A549 treated with RU486 at 1 μM for 4 hours (cell line): ENCODE results near the gene ARHGAP12. TPM values are rescaled to one million over a fixed set of nuclear protein-coding genes. Genes with fewer than 3 reads are reported as not detected.

ENCODE experiments used
- total RNA-seq: library from RNA; stranded (reverse); fragments of 200-300 nt; extraction: Qiagen RNA extraction; gene quantifications from 5 replicates; pipeline ENCODE4 v1.2.3, GENCODE V29; 2022; ENCODE audit warnings: low read depth

ARHGAP12 gene, protein sequence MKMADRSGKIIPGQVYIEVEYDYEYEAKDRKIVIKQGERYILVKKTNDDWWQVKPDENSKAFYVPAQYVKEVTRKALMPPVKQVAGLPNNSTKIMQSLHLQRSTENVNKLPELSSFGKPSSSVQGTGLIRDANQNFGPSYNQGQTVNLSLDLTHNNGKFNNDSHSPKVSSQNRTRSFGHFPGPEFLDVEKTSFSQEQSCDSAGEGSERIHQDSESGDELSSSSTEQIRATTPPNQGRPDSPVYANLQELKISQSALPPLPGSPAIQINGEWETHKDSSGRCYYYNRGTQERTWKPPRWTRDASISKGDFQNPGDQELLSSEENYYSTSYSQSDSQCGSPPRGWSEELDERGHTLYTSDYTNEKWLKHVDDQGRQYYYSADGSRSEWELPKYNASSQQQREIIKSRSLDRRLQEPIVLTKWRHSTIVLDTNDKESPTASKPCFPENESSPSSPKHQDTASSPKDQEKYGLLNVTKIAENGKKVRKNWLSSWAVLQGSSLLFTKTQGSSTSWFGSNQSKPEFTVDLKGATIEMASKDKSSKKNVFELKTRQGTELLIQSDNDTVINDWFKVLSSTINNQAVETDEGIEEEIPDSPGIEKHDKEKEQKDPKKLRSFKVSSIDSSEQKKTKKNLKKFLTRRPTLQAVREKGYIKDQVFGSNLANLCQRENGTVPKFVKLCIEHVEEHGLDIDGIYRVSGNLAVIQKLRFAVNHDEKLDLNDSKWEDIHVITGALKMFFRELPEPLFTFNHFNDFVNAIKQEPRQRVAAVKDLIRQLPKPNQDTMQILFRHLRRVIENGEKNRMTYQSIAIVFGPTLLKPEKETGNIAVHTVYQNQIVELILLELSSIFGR
- total RNA-seq = 16.3 to 27.4 TPM (median 21.3 TPM) in 5 replicates

DNA sequence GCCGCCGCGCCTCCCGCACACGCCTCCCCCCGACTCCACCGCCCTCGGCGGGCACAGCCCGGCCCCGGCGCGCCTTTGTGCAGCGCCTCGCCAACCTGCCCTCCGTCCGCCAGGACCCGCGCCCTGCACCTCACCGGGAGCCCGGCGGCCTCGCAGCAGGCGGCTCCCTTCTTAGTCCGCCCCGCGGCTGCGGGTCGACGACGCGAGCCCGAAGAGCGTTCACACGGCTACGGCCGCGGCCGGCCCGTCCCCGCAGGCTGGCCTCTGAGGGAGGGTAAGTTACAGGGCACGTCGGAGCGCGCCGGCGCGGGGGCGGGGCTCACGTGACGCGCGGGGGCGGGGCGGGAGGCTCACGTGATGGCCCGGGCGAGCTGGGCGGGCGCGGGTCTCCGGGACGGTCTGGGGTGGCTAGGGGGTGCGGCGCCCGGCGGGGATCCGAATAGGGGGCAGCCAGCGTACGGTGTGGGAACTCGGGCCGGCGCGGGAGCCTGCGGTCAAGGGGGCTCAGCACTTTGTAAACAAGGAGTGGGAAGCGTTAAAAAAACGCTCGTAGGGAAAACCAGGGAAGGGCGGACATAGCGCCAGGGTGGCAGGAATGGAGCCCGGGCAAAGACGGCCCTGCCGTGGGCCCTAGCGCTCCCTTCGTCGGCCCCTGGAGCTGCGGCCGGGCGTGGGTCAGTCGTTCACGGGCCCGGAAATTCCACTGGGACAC lies at the start of gene ARHGAP12:
Gene ARHGAP12, minus strand, starts transcription at position 283 of the 712 bp plus-strand sequence. CDS start 19,976 bp downstream, outside the sequence.

Other genes with a start within 250 kb of the ARHGAP12 start
- 39.3 to 83.1 TPM (median 74.3 TPM) in 5 replicates for gene KIF5B, start 127.6 kb upstream of the ARHGAP12 start, total RNA-seq